Measurements from ENCODE around the gene SULT2B1.
"Not testable (repeated sequence)": the region's sequence is repeated elsewhere in the genome, so short reads cannot be mapped to it uniquely, and the experiment has no call there.

Gene SULT2B1

DNA sequence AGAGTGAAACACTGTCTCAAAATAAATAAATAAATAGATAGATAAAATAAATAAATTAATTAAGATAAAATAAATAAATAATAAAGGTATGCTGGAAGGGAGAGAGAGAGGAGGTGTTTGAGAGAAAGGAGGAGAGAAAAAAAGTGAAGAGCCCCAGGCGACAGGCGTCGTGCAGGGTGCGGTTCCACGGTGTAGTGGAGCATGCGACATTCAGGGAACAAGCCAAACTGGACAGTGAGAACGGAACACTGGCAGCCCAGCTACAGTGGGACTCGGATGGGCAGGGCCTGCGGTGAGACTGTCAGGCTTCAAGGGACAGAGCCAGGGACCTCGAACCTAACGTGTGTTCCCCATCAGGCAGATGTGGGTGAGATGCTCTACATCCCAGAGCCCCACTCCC lies 9.4 kb downstream of the SULT2B1 start:
- DNase-seq, result no peak

DNA sequence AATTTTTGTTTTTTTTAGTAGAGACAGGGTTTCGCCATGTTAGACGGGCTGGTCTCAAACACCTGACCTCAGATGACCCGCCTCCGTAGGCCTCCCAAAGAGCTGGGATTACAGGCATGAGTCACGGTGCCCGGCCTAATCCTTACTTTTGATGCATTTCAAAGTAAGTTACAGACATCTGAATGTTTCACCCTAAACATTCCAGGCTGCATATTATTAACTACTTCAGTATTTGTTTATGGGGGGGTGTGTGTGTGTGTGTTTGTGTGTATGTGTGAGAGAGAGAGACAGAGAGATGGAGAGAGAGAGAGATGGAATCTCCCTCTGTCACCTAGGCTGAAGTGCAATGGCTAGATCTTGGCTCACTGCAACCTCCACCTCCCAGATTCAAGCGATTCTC lies 13.1 kb downstream of the SULT2B1 start:
- no peak for DNase-seq

DNA sequence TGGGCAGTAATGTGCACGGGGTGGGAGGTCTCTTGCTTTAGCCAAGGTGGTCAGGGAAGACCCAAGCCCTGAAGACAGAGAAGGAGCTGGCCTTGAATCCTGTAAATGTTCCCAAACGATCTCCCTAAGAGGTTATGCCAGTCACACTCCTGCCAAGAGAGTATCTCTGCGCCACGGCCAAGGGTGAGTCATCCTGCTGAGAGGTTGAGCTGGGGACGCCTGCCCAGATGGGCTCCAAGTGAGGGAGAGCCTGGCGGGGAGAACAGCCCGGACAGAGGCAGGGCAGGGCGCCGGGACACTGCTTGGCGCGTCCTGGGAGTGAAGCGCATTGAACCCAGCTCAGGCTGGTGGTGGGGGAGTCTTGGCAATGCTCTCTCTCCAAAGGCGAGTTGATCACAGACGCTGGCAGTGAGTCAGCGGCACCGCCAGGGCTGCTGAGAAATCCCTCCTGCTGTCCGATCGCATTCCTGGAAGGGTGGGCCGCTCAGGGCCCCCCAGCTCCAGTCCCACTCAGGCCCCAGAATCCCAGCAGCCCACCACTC lies 16.4 kb downstream of the SULT2B1 start:
- no peak for DNase-seq

DNA sequence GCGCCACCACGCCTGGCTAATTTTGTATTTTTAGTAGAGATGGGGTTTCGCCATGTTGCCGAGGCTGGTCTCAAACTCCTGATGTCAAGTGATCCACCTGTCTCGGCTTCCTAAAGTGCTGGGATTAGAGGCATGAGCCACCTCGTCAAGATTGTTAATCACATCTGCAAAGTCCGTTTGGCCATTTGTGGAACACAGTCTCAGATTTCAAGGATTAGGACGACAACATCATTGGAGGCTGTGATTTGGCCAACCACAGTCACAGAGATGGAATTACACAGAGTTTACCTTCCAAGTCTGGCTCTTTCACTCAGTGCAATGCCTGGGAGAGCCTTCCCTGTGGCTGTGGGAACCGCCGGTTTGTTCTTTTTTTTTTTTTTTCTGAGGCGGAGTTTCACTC lies 17.8 kb downstream of the SULT2B1 start:
- DNase-seq, result no peak

DNA sequence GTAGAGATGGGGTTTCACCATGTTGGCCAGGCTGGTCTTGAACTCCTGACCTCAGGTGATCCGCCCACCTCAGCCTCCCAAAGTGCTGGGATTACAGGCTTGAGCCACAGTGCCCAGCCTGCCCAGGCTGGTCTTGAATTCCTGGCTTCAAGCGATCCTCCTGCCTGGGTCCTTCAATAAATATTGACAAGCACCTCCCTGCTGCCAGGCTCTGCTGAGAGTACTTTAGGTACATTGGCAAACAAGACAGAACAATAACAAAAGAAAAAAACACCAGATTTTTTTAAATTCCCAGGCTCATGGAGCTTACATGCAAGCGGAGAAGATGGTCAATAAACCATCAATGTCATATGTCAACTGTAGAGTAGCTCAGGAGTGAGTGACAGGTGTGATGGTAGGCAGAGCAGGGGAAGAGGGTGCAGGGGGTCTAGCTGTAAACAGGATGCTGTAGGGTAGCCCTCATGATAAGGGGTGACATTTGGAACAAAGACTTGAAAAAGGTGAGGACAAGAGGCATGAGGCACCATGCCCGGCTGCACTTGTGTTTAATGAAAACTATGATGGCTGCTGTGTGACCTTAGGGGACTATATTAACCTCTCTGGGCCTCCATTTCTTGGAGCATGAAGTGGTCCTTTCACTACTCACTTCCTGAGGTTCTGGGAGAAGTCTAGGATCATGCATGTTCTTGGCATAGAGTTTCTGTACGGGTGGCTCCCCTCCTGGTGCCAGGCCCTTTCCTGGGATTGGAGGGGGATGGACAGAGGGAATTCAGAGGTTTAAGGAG lies 19.6 kb downstream of the SULT2B1 start:
- DNase-seq, result no peak

DNA sequence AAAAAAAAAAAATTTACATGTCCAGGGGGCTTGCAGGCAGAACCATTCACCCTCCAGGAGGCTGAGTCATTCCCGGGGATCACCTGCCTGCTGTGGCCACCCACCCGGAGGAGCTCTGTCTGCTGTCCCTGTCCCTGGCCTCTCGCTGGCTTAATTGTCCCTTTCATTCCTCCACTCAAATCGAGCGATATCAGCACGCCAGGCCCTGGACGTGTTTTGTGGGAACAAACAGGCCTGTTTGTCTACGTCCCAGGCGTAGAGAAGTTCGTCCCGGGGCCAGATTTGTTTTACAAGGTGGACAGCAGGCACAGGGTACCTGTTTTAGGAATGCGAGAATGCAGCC lies 21.2 kb downstream of the SULT2B1 start:
- no peak for DNase-seq

DNA sequence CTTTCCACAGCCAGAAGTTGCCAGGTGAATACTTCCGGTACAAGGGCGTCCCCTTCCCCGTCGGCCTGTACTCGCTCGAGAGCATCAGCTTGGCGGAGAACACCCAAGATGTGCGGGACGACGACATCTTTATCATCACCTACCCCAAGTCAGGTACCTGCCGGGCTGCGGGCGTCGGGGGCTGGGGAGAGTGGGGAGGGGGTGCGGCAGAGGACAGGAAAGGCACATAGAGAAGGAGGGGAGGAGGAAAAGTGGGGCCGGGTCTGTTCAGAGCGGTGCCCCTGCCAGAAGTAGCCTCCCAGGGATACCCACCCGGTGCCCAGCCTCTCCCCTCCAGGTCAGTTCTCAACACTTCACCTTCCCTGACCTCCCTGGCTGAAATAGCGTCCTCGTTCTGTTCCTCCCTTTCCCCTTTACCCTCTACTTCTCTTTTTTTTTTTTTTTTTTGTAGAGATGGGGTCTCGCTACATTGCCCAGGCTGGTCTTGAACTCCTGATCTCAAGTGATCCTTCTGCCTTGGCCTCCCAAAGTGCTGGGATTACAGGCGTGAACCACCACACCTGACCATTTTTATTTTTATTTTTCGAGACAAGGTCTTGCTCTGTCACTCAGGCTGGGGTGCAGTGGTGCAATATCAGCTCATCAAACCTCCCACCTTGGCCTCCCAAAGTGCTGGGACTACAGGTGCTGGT lies 24.1 kb downstream of the SULT2B1 start:
- DNase-seq, result no peak

DNA sequence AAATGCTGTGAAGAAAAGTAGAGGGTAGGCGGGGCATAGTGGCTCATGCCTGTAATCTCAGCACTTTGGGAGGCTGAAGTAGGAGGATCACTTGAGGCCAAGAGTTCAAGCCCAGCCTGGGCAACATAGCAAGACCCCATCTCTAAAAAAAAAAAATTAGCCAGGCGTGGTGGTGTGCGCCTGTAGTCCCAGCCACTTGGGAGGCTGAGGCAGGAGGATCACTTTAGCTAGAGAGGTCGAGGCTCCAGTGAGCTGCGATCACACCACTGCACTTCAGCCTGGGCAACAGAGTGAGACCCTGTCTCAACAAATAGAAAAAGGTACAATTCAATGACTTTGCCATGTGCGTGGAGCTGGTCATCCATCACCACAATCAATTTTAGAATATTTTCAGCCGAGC lies 25.9 kb downstream of the SULT2B1 start:
- DNase-seq, result not testable (repeated sequence)

DNA sequence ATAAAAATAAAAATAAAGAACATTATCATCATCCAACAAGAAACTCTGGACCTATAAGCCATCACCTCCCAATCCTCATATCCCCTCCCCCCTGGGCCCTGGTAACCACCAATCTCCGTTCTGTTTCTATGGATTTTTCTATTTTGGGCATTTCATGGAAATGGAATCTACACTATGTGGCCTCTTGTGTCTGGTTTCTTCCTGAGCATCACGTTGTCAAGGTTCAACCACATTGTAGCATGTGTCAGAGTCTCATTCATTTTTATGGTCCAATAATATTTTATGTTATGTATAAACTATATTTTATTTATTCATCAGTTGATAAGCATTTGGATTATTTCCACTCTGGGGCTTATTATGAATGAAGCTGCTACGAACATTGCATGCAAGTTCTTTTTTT lies 26.9 kb downstream of the SULT2B1 start:
- no peak for DNase-seq

DNA sequence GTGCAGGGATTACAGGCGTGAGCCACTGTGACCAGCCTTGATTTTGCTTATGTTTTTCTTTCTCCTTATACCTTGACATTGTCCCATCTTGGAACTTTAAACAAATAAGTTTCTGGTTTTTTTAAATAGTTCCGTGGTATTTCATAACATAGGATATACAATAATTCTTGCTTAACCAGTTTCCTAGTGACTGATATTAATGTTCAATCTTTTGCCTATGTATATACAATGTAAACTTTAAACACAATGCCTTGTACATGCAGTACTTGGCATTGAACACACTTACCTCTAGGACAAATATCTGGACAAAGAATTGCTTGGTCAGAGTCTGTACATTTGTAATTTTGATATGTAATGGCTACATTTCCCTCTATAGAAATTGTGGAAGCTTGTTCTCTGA lies 30.2 kb downstream of the SULT2B1 start:
- no peak for DNase-seq

DNA sequence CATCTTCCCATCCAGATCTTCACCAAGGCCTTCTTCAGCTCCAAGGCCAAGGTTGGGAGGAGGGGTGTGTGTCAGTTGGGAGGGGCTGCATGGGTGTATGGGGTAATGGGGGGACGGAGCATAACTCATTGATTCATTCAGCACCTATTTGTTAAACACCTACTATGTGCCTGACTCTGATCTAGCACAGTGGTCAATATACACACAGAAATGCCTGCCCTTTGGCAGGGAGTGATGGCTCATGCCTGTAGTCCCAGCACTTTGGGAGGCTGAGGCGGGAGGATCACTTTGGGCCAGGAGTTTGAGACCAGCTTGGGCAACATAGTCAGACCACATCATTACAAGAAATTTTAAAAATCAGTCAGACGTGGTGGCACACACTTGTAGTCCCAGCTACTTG lies 35.4 kb downstream of the SULT2B1 start:
- DNase-seq, result no peak

DNA sequence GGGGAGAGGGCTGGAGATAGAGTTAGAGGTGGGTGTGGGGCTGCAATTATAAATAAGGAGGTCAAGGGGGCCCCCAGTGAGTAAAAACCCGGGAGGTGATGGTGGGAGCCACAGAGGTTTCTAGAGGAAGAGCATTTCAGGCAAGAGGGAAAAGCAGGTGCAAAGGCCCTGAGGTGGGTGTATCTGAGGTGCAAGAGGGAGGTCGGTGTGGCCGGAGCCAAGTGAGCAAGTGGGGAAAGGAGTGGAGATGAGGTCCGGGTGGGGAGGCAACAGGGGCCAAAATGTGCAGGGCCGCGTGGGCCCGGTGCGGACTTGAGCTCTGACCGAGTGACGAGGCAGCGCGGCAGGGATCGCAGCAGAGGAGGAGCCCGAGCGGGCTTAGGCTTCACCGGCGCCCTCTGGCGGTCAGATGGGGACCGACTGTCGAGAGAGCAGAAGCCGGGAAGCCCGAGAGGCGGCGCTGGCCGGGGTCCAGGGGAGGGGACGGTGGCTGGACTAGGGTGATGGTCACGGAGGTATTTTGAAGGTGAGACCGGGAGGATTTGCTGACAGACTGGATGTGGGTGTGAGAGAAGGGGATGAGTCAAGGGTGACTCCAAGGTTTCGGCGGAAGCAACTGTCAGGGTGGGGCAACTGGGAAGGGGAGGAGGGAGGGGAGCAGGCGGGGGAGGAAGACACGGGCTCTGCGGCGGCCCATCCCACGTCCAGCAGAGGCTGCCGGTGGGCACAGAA lies 36.9 kb downstream of the SULT2B1 start:
- DNase-seq, result peak; percentile 86

DNA sequence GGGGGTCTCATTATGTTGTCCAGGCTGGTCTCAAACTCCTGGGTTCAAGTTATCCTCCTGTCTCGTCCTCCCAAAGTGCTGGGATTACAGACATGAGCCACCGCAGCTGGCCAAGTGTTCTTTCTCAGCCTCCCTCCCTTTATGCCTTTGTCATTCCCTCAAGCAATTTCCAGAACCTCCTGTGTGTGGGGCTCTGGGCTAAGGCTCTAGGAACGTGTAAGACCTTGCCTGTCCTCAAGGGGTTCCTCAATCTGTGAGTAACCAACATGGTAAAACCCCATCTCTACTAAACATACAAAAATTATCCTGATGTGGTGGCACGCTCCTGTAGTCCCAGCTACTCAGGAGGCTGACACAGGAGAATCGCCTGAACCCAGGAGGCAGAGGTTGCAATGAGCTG lies 39.0 kb downstream of the SULT2B1 start:
- DNase-seq, result no peak

DNA sequence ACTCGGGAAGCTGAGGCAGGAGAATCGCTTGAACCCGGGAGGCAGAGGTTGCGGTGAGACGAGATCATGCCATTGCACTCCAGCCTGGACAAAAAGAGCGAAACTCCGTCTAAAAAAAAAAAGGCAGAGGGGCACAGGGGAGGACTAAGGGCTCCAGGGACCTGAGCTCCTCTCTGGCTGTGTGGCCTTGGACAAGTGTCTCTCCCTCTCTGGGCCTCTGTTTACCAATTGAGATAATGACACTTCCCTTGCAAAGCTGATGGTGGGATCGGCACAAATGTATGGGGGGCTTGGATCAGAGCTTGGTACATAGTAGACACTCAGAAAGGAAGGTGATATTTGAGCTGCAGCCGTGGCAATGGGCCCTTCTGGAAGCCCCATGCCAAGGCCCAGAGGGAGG lies 43.2 kb downstream of the SULT2B1 start:
- no peak for DNase-seq

DNA sequence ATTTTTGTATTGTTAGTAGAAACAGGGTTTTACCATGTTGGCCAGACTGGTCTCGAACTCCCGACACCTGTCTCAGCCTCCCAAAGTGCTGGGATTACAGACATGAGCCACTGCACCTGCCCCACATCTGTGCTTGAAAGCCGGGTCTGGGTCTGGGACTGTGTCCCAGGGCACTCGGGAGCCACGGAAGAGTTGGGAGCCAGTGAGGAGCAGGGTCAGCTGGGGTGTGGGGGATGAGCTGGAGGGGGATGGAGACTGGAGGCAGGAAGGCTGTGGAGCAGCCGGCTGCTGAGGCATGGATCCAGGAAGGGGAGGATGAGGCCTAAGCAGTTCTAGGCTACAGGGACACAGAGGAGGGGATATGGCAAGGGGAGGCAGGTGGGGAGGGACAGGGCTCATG lies 43.9 kb downstream of the SULT2B1 start:
- no peak for DNase-seq

DNA sequence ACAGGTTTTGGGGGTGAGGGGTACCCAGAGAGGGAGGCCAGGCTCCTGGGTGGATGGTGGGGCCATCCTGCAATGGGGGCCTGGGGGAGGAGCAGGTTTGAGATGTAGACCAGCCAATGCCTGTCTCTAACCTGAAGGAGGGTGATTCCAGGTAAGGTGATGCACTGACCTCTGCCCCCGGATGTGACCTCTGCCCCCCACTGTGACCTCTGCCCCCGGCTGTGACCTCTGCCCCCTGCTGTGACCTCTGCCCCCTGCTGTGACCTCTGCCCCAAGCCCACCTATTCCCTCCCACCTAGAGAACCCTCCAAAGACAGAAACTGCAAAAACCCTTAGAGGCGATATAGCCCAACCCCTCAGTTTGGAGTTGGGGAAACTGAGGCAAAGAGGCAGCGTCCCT lies 44.3 kb downstream of the SULT2B1 start:
- DNase-seq, result no peak

DNA sequence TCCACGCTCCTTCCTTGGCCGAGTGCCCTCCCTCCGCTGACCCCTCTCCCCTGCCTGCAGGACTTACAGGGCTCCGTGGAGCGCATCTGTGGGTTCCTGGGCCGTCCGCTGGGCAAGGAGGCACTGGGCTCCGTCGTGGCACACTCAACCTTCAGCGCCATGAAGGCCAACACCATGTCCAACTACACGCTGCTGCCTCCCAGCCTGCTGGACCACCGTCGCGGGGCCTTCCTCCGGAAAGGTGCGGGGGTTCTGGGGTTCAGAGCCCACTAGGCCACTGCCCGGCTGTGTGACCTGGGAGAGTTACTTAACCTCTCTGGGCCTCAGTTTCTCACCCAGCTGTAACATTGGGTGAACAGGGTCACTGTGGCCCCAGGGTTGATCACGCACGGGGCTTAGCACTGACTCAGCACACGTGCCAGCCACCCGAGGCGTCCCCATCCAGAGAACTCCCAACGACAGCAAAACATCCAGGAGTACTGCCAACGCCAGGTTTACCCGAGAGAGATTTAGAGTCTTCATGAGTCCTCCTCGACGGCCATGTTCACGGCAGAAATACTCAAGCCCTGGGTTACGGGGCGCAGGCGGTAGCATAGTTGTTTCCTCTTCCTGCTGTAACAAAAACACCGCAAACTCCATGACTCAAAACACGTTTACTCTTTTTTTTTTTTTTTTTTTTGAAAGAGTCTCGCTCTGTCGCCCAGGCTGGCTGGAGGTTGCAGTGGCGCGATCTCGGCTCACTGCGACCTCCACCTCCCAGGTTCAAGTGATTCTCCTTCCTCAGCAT lies 44.9 kb downstream of the SULT2B1 start:
- DNase-seq, result peak; percentile 68

DNA sequence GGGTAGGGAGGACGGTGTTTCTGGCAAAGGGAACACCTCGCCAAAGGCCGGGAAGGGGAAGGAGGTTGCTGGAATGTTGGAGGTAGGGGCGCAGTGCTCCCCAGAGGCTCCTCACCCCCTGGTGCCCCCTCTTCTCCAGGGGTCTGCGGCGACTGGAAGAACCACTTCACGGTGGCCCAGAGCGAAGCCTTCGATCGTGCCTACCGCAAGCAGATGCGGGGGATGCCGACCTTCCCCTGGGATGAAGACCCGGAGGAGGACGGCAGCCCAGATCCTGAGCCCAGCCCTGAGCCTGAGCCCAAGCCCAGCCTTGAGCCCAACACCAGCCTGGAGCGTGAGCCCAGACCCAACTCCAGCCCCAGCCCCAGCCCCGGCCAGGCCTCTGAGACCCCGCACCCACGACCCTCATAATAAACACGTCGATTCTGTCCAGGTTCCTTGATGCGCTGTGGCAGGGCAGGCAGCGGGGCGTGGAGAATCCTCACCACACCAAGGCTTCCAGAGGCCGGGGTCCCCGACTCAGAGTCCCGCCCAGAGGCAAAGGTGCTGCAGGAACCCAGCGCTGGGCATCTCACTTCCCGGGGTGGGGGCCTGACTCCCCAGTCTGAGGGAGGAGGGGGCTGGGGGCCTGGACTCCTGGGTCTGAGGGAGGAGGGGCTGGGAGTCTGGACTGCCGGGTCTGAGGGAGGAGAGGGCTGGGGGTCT lies 47.2 kb downstream of the SULT2B1 start:
- no peak for DNase-seq

DNA sequence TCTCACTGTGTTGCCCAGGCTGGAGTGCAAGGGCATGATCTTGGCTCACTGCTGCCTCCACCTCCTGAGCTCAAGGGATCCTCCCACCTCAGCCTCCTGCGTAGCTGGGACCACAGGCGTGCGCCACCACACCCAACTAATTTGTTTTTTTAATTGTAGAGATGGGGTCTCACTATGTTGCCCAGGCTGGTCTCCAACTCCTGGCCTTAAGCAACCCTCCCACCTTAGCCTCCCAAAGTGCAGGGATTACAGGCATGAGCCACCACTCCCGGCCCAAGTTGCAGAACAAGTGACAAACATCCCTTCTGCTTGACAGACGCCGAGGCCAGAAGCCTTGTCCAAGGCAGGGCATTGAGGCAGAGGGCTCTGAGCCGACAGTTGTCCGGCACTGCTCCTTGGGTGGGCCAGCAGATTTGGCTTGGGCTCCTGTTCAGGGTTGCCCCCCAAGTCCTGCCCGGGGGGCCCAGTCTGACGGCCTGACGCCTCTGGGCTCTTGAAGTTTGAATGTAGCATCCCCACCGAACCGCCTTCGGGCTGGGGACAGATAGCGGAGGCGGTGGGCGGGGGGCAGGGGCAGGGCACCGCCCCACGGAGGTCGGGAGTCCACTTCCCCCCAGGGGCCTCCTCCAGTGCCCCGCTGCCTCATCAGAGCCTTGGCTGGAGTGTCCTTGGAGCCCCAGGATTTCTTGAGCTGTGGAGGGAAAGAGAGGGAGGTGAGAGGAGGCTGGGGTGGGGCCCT lies 48.9 kb downstream of the SULT2B1 start:
- no peak for DNase-seq

DNA sequence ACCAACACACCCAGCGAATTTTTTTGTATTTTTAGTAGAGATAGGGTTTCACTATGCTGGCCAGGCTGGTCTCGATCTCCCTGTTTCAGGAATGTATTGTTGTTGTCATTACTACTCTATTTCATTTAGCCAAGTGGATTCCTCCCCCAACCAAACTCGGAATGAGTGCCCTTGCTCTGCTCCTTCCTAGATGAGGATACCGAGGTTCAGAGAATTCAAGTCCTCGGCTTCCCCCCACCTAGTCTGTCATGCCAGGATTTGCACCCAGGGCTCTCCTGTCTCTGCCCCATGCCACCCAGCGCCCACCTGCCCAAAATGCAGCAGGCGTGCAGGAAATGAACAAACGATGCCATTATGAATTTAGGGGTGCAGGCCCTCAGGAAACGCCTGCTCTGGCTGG lies 51.0 kb downstream of the SULT2B1 start:
- DNase-seq, result no peak

DNA sequence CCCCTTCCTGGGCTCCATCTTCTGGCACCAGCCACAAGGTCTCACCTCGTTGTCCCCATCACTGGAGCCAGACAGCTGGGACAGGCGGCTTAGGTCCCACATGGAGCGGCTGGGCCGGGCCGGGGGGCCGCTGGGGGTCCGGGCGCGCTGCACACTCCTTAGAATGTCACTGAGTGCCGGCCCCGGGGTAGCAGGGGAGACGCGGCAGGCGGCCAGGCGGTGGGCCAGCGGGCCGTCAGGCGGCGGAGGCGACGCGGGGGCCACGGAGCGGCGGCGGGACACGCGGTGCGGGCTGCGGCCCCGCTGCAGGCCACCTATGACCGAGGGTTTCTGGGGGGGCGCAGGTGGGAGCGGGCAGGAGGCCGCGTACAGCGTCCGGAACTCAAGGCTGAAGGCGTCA lies 51.5 kb downstream of the SULT2B1 start:
- DNase-seq, result no peak

DNA sequence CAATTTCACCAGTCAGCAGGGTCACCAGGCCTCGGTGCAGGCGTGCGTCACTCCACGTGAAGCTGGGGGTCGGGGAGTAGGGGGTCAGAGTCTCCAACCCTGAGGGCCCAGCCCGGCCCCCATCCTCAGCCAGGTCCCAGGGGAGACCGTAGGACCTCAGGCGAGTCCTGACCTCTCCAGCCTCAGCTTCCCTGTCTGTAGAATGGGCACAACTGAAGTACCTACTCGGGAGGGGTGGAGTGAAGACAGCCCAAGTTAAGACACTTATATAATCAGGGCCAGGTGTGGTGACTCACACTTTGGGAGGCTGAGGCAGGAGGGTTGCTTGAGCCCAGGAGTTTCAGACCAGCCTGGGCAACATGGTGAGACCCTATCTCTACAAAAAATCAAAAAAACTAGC lies 51.9 kb downstream of the SULT2B1 start:
- DNase-seq, result no peak
